Neural cell (in vitro differentiated cells): ENCODE results near the gene RABGAP1L.

ENCODE experiments used
- CTCF ChIP-seq: fragments of 450-650 bp; IDR thresholded peaks from 2 replicates; pipeline ENCODE4 v1.5.1; 2014; ENCODE audit warnings: antibody characterized with exemption, mild to moderate bottlenecking, moderate library complexity; ENCODE audit not compliant: poor library complexity, severe bottlenecking
- EZH2 ChIP-seq: fragments of 200-600, 300-800 bp; shearing (Covaris generic), sonication (generic); IDR thresholded peaks from 2 replicates; pipeline ENCODE4 v1.6.1; 2014; ENCODE audit warnings: antibody characterized with exemption, low read length, borderline replicate concordance, mild to moderate bottlenecking; ENCODE audit not compliant: insufficient read depth, poor library complexity, severe bottlenecking
- POLR2AphosphoS5 ChIP-seq: IDR thresholded peaks from 2 replicates; pipeline ENCODE4 v1.6.1; 2012
- RAD21 ChIP-seq: fragments of 450-650 bp; conservative IDR thresholded peaks from 2 replicates; pipeline ENCODE4 v1.6.1; 2014; ENCODE audit warnings: antibody characterized with exemption, mild to moderate bottlenecking, moderate library complexity
- REST ChIP-seq: IDR thresholded peaks from 2 replicates; pipeline ENCODE4 v1.6.1; 2012; ENCODE audit warnings: borderline replicate concordance
- TAF1 ChIP-seq: IDR thresholded peaks from 2 replicates; pipeline ENCODE4 v1.6.1; 2012; ENCODE audit warnings: low read depth

GRCh38 chr1:174160109-174160473 lies 771 bp downstream of the RABGAP1L start:
- no peak for TF ChIP-seq CTCF
- TF ChIP-seq RAD21 = no peak
- no peak for TF ChIP-seq POLR2AphosphoS5
- TF ChIP-seq EZH2 = no peak
- no peak for TF ChIP-seq REST
- TF ChIP-seq TAF1 = no peak
